GM23338 (cell line): ENCODE measurements around the gene BCS1L. TPM values are rescaled to one million over a fixed set of nuclear protein-coding genes. Genes with fewer than 3 reads are reported as not detected.

Source experiments
- EZH2 ChIP-seq: fragments of 200-600 bp; sonication (generic); IDR thresholded peaks from one replicate; pipeline ENCODE4 v1.8.0; 2017; ENCODE audit warnings: antibody characterized with exemption, mild to moderate bottlenecking, low read depth; ENCODE audit not compliant: unreplicated experiment
- NANOG ChIP-seq: IDR thresholded peaks from 2 replicates; pipeline ENCODE4 v1.6.1; 2016; ENCODE audit warnings: antibody characterized with exemption, borderline replicate concordance
- REST ChIP-seq: IDR thresholded peaks from one replicate; pipeline ENCODE4 v1.6.1; 2018; ENCODE audit warnings: antibody characterized with exemption; ENCODE audit not compliant: unreplicated experiment
- ZNF462 ChIP-seq: fragments of 250-450 bp; sonication (Bioruptor Pico); IDR thresholded peaks from 2 replicates; pipeline ENCODE4 v1.5.0; 2020; ENCODE audit warnings: mild to moderate bottlenecking, moderate library complexity
- polyA plus RNA-seq: library from polyadenylated mRNA; unstranded; fragments of >200 nt; fragmentation: Nextera tagmentation; extraction: Ambion mirVana; gene quantifications from 2 replicates; pipeline ENCODE4 v1.2.1, GENCODE V29; 2016
- total RNA-seq: library from RNA; depleted of rRNA; stranded (reverse); fragments of >200 nt; shearing (Covaris generic); gene quantifications from 2 replicates; pipeline ENCODE4 v1.2.3, GENCODE V29; 2014
- TF ChIP-seq, protein P1 (sequence below): IDR thresholded peaks from 2 replicates; pipeline ENCODE4 v1.6.1; 2016; ENCODE audit warnings: antibody characterized with exemption

BCS1L gene
- total and polyA plus RNA-seq, 2 experiments from 2014 or later: 16.9 to 31.6 TPM

GRCh38 chr2:218642786-218643185, 16.7 kb upstream of the BCS1L start (continued):
- TF ChIP-seq ZNF462 (CRISPR knock-in tag) (no peak), NANOG (no peak), EZH2 (no peak), REST (no peak)
- TF ChIP-seq, protein P1, sequence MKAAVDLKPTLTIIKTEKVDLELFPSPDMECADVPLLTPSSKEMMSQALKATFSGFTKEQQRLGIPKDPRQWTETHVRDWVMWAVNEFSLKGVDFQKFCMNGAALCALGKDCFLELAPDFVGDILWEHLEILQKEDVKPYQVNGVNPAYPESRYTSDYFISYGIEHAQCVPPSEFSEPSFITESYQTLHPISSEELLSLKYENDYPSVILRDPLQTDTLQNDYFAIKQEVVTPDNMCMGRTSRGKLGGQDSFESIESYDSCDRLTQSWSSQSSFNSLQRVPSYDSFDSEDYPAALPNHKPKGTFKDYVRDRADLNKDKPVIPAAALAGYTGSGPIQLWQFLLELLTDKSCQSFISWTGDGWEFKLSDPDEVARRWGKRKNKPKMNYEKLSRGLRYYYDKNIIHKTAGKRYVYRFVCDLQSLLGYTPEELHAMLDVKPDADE: no peak
